GM18909 (cell line): ENCODE measurements around the gene ATP2B3.
"Not testable (repeated sequence)": the region's sequence is repeated elsewhere in the genome, so short reads cannot be mapped to it uniquely, and the experiment has no call there.

Experiments
- ATAC-seq: cut with Tn5 transposase; IDR thresholded peaks from one replicate; pipeline ENCODE4 v1.9.1; 2021; ENCODE audit warnings: mild to moderate bottlenecking; ENCODE audit not compliant: unreplicated experiment, poor library complexity

The ATP2B3 gene

GRCh38 chrX:153590961-153591956 lies 73.8 kb downstream of the ATP2B3 start:
- ATAC-seq: no peak

- ATAC-seq: no peak
These were observed 74.8 kb downstream of the ATP2B3 start for GRCh38 chrX:153592091-153592833.

DNA sequence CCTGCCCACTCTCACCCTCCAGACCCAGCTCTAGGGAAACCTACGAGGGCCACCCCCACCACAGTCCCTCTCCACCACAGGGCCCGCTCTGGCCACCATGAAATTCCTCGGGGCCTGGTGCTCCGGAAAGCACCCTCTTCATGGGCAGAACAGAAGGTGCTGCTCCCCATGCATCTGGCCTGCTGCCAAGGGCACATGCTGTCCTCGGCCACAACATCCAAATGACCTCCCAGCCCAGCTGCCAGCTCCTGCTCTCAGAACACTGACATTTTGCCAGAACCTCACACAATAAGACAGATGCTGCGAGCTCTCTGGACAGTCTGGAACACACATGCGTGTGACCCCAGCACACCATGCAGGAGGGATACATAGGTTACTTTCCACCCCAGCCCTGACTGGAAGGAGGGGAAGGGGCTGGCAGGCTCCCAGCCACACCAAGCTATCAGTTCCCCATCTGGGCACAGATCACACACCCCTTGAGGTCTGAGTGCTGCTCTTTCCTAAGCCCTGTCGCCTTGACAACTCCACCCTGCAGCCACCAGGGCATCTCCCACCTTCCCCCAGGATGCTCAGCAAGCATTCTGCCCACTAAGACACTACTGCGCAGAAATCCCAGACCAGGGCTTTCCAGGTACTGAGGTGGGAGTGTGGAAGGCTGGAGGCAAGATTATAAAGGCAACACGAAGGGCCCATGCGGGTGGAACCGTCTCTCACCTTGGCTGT lies 75.7 kb downstream of the ATP2B3 start:
- ATAC-seq: no peak

GRCh38 chrX:153593811-153594500 lies 76.5 kb downstream of the ATP2B3 start:
- ATAC-seq: no peak

DNA sequence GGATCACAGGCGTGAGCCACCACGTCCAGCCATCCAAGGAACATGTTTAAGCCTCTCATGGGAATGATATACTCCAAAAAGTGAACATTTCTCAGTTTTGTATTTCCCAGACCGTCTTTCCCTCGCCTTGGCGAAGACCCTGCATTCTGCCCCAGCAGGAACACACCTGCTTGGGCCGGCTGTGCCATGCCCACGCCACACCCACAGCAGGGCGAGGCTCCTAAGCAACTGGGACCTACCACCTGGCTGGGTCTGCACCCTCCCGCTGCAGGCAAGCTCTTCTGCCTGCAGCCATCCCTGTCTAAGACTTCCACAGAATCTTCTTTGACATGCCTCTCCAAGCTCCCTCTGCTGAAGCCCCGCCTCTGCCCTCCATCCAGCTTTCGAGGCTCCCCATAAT lies 77.9 kb downstream of the ATP2B3 start:
- ATAC-seq: no peak

DNA sequence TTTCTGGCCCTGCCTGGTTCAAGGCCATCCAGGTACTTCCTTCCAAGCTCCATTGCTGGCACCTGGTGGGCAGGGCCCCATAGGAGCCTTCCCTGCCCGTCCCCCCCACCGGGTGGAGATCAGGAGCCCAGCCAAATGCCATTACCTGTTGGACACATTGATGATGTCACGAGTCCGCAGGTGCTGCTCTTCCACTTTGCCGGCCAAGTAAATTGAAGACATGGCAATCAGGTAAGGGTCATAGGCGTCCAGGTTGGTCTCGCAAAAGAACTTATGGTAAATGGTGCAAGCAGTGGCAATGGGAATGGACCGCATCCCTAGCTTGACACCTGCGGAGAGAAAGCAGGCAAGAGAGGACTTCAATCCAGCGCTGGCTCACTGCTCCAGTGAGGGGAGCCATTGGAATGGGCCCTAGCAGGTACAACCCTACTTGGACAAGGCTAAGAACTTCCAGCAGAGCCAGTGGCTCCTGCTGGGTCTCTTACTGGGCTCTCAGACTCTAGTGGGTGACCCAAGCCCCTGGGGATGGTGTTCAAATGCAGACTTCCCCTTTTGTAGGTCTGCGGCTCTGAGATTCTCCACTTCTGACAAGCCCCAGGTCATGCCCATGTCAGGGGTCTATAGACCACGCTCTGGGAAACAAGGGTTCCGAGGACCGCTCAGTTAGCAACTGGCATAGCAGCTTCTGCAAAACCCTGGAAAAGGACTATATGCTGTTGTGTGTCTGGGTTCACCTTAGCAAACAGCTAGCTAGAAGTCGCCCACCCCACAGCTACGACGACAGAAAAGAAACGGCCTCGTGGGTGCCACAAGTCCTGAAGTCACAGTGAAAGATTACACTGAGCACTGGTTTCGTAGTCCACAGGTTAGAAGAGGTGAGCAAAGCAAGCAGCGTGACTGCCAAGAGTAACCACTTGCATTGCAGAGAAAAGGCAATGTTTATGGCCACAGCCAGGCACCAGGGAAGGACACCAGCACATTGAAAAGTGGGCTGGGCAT lies 78.7 kb downstream of the ATP2B3 start:
- no peak for ATAC-seq

DNA sequence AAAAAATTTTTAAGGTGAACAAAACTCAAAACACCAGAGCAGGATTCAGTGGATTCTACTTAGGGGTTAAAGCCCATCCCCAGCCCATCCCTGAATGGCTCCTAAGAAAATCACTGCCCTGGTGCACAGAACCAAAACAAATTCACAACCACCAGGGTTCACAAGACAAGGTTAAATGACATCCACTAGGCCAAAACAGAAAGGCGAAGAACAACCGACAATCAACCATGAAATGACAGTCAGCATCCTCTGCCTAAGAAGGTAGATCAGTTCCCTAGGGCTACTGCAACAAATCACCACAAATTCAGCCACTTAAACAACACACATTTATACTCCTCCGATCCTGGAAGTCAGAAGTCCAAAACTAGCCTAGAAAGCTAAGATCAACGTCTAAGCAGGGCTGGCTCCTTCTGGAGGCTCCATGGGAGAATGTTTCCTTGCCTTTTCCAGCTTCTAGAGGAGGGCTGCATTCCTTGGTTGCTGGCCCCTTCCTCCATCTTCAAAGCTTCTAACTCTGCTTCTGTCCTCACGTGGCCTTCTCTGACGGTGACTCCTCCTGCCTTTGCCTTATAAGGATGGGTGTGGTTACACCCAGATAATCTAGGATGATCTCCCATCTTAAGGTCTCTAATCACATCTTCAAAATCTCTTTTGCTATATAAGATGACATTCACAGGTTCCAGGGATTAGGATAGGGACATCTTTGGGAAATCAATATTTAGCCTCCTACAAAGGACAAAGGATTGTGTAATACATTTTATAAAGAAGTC lies 79.7 kb downstream of the ATP2B3 start:
- ATAC-seq: no peak

GRCh38 chrX:153598541-153599191 lies 81.2 kb downstream of the ATP2B3 start, which contains the start of gene CCNQ:
TSS of gene CCNQ (minus strand) at chrX:153599139. CDS start at chrX:153599073, 66 bp downstream.
- ATAC-seq: peak; percentile 53

- ATAC-seq: peak; percentile 80
These were observed 82.0 kb downstream of the ATP2B3 start for GRCh38 chrX:153599192-153600031.

DNA sequence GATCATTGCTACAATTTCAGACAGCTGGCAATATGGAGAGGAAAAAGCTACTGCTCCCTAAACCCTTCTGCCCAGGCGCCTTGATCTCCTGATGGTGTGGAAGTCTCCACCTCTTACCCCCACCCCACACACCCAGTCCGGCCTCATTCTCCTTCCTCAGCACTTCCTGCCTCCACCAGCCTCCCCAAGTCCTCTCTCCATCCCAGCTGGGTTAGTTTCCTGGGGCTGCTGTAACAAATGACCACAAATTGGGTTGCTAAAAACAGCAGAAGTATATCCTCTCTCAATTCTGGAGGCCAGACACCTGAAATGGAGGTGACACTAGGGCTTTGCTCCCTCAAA lies 82.6 kb downstream of the ATP2B3 start:
- ATAC-seq: no peak

- no peak for ATAC-seq
These were observed 83.5 kb downstream of the ATP2B3 start for GRCh38 chrX:153600921-153601320.

- ATAC-seq: no peak
These were observed 84.2 kb downstream of the ATP2B3 start for GRCh38 chrX:153601511-153602110.

DNA sequence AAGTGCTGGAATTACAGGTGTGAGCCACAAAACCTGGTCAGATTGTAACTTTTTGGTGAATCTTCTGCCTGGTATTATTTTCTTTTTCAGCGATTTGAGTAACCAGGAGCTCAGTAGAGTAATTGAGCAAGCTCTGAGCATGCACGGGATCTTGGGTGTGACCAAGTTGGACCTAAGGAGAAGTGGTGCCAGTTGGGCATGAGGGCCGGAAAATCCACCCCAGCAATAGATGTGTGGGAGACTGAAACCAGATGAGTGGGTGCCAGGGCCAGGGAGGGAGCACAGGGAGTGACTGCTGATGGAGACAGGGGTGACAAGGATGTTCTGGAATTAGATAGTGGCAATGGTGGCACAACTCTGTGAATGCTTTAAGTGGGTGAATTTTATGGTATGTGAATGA lies 85.2 kb downstream of the ATP2B3 start:
- ATAC-seq: no peak

GRCh38 chrX:153603131-153603656 lies 85.8 kb downstream of the ATP2B3 start:
- no peak for ATAC-seq

GRCh38 chrX:153604666-153605380 lies 87.4 kb downstream of the ATP2B3 start:
- not testable (repeated sequence) for ATAC-seq

- no peak for ATAC-seq
These were observed 89.1 kb downstream of the ATP2B3 start for GRCh38 chrX:153606503-153606902.
